Fibroblast of skin of left quadriceps (primary cell): Measurements from ENCODE around the gene DNMT3L.
"Not testable (repeated sequence)": the region's sequence is repeated elsewhere in the genome, so short reads cannot be mapped to it uniquely, and the experiment has no call there.

Source experiments
- DNase-seq, 2 experiments: peaks; one replicate each; pipeline ENCODE4 v3.0.0-alpha.2; 2013; ENCODE audit warnings: low read depth in 2 of 2

Gene DNMT3L

GRCh38 chr21:44261675-44262295 lies at the start of gene DNMT3L:
Gene DNMT3L, minus strand, starts transcription at chr21:44261897. Its CDS starts 638 bp downstream, at chr21:44261259.
- DNase-seq: no peak

GRCh38 chr21:44310628-44311507 lies 49.2 kb upstream of the DNMT3L start:
- DNase-seq: no peak

- no peak for DNase-seq
Measured at GRCh38 chr21:44306936-44307704, 45.4 kb upstream of the DNMT3L start.

GRCh38 chr21:44305691-44306090 lies 44.0 kb upstream of the DNMT3L start:
- no peak for DNase-seq

- no peak for DNase-seq
Measured at GRCh38 chr21:44304877-44305293, 43.2 kb upstream of the DNMT3L start.

GRCh38 chr21:44304011-44304616 lies 42.4 kb upstream of the DNMT3L start:
- DNase-seq: no peak

GRCh38 chr21:44303490-44303981 lies 41.8 kb upstream of the DNMT3L start:
- DNase-seq: no peak

GRCh38 chr21:44302573-44303401 lies 41.1 kb upstream of the DNMT3L start:
- DNase-seq: not testable (repeated sequence)

GRCh38 chr21:44301961-44302406 lies 40.3 kb upstream of the DNMT3L start:
- no peak for DNase-seq

- no peak for DNase-seq
Measured at GRCh38 chr21:44301141-44301540, 39.4 kb upstream of the DNMT3L start.

GRCh38 chr21:44300262-44300959 lies 38.7 kb upstream of the DNMT3L start:
- DNase-seq: no peak

- DNase-seq: no peak
Measured at GRCh38 chr21:44299458-44300261, 38.0 kb upstream of the DNMT3L start, which contains the start of gene PFKL. Gene PFKL, plus strand, starts transcription at chr21:44300053. Its CDS starts 53 bp downstream, at chr21:44300106.

GRCh38 chr21:44299085-44299457 lies 37.4 kb upstream of the DNMT3L start:
- no peak for DNase-seq

- DNase-seq: no peak
Measured at GRCh38 chr21:44298301-44298700, 36.6 kb upstream of the DNMT3L start.

- DNase-seq: peak; percentile 37 to 44
Measured at GRCh38 chr21:44297525-44298290, 36.0 kb upstream of the DNMT3L start.

GRCh38 chr21:44296916-44297315 lies 35.2 kb upstream of the DNMT3L start:
- DNase-seq: no peak

GRCh38 chr21:44296103-44296519 lies 34.4 kb upstream of the DNMT3L start:
- DNase-seq: no peak

GRCh38 chr21:44295646-44296045 lies 33.9 kb upstream of the DNMT3L start:
- no peak for DNase-seq
